ENCODE results near the gene GREB1.

- TF ChIP-seq CTCF (conservative IDR thresholded peaks at IDR 0.05 in 1 of 2, IDR thresholded peaks at IDR 0.05 in 1 of 2; ENCODE audit: extremely low read depth in 1 of 2, insufficient read depth in 1 of 2, low read depth in 1 of 2, low read length in 2 of 2) (no peak), EZH2 (IDR thresholded peaks at IDR 0.05; ENCODE audit: borderline replicate concordance, low read length) (no peak)
Observed at GRCh38 chr2:11669454-11670291, 135.8 kb downstream of the GREB1 start, which contains the start of gene NTSR2.
